ENCODE measurements around the gene PRPF18. TPM values are rescaled to one million over a fixed set of nuclear protein-coding genes. Genes with fewer than 3 reads are reported as not detected.

Gene PRPF18
- total RNA-seq, 4 donors from 2014 or later = 19.8 to 42.4 (median 32.3) TPM

DNA sequence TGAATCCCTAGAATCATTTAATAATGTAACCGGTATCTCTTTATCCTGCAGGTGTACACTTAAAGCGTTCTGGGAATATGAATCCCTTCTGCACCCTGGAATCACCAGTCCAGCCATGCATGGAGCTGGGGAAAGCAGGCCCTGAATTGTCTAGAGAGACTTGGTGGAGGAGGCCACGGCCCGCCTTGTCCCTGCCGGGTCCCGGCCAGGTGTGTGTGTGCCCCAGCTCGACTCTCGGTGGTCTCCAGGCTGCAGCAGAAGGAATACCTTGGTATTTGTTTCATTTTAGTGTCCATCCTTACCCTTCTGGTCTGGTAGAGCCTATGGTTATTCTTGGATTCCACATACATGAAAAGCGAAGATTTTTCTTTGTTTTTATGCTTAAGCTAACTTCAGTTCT, 58.1 kb downstream of the PRPF18 start:
- no peak for DNase-seq
- Histone ChIP-seq H3K4me3 (no peak overlapping the region), H3K27ac (no peak overlapping the region), H3K36me3 (peaks cover 0 to 17% (median 6%) of the 10 kb centered on the region in 4 donors), H3K4me1 (no peaks in the 10 kb centered on the region), H3K27me3 (no peaks in the 10 kb centered on the region), H3K9me3 (peaks cover 0 to 7% of the 10 kb centered on the region in 2 donors)
- intact Hi-C loops (cut with DNase I; ENCODE audit: low total_unique reads) = no loop called here
- in situ Hi-C loops (cut with MboI; ENCODE audit: low pct_ligation_motif_present in 1 of 4, low pct_unique_long_range_greater_than_20kb in 1 of 4, low sequenced_read_pairs in 3 of 4) = no loop called here
- TF ChIP-seq EP300 (IDR thresholded peaks at IDR 0.05; ENCODE audit: low read depth) (no peak), POLR2A (IDR thresholded peaks at IDR 0.05) (no peak), POLR2AphosphoS5 (IDR thresholded peaks at IDR 0.05) (no peak)
- TF ChIP-seq, protein P1, sequence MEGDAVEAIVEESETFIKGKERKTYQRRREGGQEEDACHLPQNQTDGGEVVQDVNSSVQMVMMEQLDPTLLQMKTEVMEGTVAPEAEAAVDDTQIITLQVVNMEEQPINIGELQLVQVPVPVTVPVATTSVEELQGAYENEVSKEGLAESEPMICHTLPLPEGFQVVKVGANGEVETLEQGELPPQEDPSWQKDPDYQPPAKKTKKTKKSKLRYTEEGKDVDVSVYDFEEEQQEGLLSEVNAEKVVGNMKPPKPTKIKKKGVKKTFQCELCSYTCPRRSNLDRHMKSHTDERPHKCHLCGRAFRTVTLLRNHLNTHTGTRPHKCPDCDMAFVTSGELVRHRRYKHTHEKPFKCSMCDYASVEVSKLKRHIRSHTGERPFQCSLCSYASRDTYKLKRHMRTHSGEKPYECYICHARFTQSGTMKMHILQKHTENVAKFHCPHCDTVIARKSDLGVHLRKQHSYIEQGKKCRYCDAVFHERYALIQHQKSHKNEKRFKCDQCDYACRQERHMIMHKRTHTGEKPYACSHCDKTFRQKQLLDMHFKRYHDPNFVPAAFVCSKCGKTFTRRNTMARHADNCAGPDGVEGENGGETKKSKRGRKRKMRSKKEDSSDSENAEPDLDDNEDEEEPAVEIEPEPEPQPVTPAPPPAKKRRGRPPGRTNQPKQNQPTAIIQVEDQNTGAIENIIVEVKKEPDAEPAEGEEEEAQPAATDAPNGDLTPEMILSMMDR (IDR thresholded peaks at IDR 0.05) = no peak
- 93 to 97% methylated on average over 2 to 9 of the region's 9 CpGs for WGBS, 2 donors (ENCODE audit: low coverage in 1 of 2)

DNA sequence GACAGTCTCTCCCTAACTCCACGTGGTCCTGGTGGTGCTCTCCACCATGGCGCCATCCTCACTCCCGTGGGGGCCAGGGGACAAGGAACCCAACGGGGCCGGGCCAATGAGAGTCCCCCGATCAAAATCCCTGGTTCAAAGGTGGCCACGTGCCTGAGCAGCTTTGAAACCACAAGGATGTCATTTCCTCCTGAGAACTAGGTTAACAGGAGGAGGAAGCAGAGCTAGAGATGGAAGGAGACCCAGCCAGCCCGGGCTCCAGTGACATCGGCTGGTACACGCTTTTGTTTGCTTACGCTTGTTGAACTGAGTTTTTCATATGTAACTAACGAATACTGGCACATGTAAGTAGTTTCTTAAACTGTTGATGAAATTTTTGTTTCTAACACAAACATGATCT, 61.7 kb downstream of the PRPF18 start:
- H3K27ac ChIP-seq = no peak overlapping the region
- DNase-seq = no peak
- peaks cover 0 to 15% (median 6%) of the 10 kb centered on the region in 4 donors for H3K36me3 ChIP-seq
- 86 to 93% methylated on average over 3 to 12 of the region's 12 CpGs for WGBS, 2 donors (ENCODE audit: low coverage in 1 of 2)
- no peaks in the 10 kb centered on the region for H3K9me3 ChIP-seq
- H3K4me1 ChIP-seq = no peaks in the 10 kb centered on the region
- no peak overlapping the region for H3K4me3 ChIP-seq
- TF ChIP-seq, protein P1 (IDR thresholded peaks at IDR 0.05) = no peak
- TF ChIP-seq POLR2AphosphoS5 (IDR thresholded peaks at IDR 0.05) (no peak), EP300 (IDR thresholded peaks at IDR 0.05; ENCODE audit: low read depth) (no peak), POLR2A (IDR thresholded peaks at IDR 0.05) (no peak)
- H3K27me3 ChIP-seq = no peaks in the 10 kb centered on the region
- in situ Hi-C loops (cut with MboI; ENCODE audit: low pct_ligation_motif_present in 1 of 4, low pct_unique_long_range_greater_than_20kb in 1 of 4, low sequenced_read_pairs in 3 of 4) (no loop called here), intact Hi-C loops (cut with DNase I; ENCODE audit: low total_unique reads) (no loop called here)

DNA sequence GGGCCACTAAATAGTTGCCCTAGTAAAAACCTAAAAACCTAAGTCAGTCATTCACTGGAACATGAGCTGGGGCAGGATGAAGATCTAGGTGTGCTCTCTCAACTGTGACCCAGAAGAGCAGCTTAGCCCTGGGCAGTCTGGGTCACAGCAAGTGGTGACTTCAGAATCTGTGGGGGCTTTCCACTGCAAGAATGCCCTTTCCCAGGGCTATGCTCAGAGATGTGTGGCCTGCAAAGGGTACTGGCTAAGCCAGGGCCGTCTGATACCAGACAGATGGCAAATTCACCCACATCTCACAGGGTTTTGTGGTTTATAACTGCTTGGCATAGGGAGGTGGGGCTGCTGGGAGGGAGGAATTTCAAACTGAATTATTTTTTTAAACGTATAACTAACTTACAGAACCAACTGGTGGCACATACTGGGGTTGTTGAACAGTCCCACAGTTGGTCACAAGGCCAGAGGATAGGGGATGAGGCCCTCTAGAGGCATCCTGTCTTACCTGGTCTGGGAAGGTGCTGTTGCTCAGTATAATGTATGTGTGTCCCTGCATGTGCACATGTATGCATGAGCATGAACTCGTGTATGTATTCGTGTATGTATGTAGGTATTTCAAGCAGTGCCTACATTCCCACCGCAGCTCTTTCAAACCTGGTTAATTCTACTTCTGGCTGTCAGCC, 63.2 kb downstream of the PRPF18 start:
- DNase-seq = no peak
- 40 to 85% methylated on average over 1 to 5 of the region's 5 CpGs for WGBS, 2 donors (ENCODE audit: low coverage in 1 of 2)
- Histone ChIP-seq H3K36me3 (peaks cover 0 to 19% (median 5%) of the 10 kb centered on the region in 4 donors), H3K27ac (no peak overlapping the region), H3K4me1 (no peaks in the 10 kb centered on the region), H3K27me3 (no peaks in the 10 kb centered on the region), H3K4me3 (no peak overlapping the region), H3K9me3 (no peaks in the 10 kb centered on the region)
- intact Hi-C loops (cut with DNase I; ENCODE audit: low total_unique reads) = no loop called here
- in situ Hi-C loops (cut with MboI; ENCODE audit: low pct_ligation_motif_present in 1 of 4, low pct_unique_long_range_greater_than_20kb in 1 of 4, low sequenced_read_pairs in 3 of 4) = no loop called here
- no peak for TF ChIP-seq EP300 (IDR thresholded peaks at IDR 0.05; ENCODE audit: low read depth)
- TF ChIP-seq, protein P1 (IDR thresholded peaks at IDR 0.05) = no peak
- TF ChIP-seq POLR2A (IDR thresholded peaks at IDR 0.05) = no peak
- TF ChIP-seq POLR2AphosphoS5 (IDR thresholded peaks at IDR 0.05) = no peak

DNA sequence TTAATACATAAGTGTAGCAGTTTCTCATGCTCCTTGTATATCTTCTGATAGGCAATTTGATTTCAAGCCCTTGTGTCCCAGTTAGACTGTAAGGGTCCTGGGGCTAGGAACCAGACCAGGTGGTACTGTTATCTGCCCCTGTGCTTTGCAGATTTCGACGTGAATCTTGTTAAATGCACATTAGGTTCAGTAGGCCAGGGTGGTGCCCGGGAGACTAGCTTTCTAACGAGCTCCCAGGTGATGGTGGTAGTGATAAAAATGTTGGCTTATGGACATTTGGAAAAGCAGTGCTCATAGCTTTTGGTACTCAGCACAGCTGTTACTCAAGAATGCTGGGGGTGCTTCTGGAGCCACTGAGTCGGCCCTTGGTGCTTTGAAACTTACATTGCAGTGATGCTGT, 64.2 kb downstream of the PRPF18 start:
- H3K27ac ChIP-seq = no peak overlapping the region
- H3K9me3 ChIP-seq = no peaks in the 10 kb centered on the region
- peaks cover 0 to 19% (median 4%) of the 10 kb centered on the region in 4 donors for H3K36me3 ChIP-seq
- intact Hi-C loops (cut with DNase I; ENCODE audit: low total_unique reads) (no loop called here), in situ Hi-C loops (cut with MboI; ENCODE audit: low pct_ligation_motif_present in 1 of 4, low pct_unique_long_range_greater_than_20kb in 1 of 4, low sequenced_read_pairs in 3 of 4) (no loop called here)
- no peaks in the 10 kb centered on the region for H3K27me3 ChIP-seq
- no peak for DNase-seq
- no peak overlapping the region for H3K4me3 ChIP-seq
- 82% methylated on average over 5 of the region's 5 CpGs; no CpG with 5 or more reads in 1 of the 2 donors for WGBS, 2 donors (ENCODE audit: low coverage in 1 of 2)
- TF ChIP-seq POLR2A (IDR thresholded peaks at IDR 0.05) (no peak), POLR2AphosphoS5 (IDR thresholded peaks at IDR 0.05) (no peak), EP300 (IDR thresholded peaks at IDR 0.05; ENCODE audit: low read depth) (no peak)
- TF ChIP-seq, protein P1 (IDR thresholded peaks at IDR 0.05) = no peak
- H3K4me1 ChIP-seq = no peaks in the 10 kb centered on the region
